ENCODE data around the gene DPYSL5. TPM values are rescaled to one million over a fixed set of nuclear protein-coding genes. Genes with fewer than 3 reads are reported as not detected.
A peak's percentile ranks its signal among the peaks of the same experiment; 100 is the strongest.

DPYSL5 gene
- total and polyA plus RNA-seq, 2 of the 13 experiments (the other 11 are each of a cell fraction or from before 2014, with no cell fraction given), result 0.15 TPM; not detected in 1

- TF ChIP-seq, protein P1, sequence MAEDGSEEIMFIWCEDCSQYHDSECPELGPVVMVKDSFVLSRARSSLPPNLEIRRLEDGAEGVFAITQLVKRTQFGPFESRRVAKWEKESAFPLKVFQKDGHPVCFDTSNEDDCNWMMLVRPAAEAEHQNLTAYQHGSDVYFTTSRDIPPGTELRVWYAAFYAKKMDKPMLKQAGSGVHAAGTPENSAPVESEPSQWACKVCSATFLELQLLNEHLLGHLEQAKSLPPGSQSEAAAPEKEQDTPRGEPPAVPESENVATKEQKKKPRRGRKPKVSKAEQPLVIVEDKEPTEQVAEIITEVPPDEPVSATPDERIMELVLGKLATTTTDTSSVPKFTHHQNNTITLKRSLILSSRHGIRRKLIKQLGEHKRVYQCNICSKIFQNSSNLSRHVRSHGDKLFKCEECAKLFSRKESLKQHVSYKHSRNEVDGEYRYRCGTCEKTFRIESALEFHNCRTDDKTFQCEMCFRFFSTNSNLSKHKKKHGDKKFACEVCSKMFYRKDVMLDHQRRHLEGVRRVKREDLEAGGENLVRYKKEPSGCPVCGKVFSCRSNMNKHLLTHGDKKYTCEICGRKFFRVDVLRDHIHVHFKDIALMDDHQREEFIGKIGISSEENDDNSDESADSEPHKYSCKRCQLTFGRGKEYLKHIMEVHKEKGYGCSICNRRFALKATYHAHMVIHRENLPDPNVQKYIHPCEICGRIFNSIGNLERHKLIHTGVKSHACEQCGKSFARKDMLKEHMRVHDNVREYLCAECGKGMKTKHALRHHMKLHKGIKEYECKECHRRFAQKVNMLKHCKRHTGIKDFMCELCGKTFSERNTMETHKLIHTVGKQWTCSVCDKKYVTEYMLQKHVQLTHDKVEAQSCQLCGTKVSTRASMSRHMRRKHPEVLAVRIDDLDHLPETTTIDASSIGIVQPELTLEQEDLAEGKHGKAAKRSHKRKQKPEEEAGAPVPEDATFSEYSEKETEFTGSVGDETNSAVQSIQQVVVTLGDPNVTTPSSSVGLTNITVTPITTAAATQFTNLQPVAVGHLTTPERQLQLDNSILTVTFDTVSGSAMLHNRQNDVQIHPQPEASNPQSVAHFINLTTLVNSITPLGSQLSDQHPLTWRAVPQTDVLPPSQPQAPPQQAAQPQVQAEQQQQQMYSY (CRISPR knock-in tag; IDR thresholded peaks at IDR 0.05), result no peak
- peak; percentile 48; the same call in 1 of the 2 replicates for TF ChIP-seq MXD4 (CRISPR knock-in tag; IDR thresholded peaks at IDR 0.05)
- no peak for TF ChIP-seq PRDM10 (CRISPR knock-in tag; IDR thresholded peaks at IDR 0.05; ENCODE audit: low read depth)
- TF ChIP-seq RNF219 (CRISPR knock-in tag; IDR thresholded peaks at IDR 0.05), result no peak
- no peak for TF ChIP-seq EEA1 (CRISPR knock-in tag; IDR thresholded peaks at IDR 0.05; ENCODE audit: borderline replicate concordance)
- TF ChIP-seq PPARG (CRISPR knock-in tag; conservative IDR thresholded peaks at IDR 0.05), result no peak; the same call in 1 of the 2 replicates
- TF ChIP-seq ATF1 (CRISPR knock-in tag; IDR thresholded peaks at IDR 0.05), result no peak
- peak; percentile 56; the same call in 1 of the 2 replicates for TF ChIP-seq ZNF644 (CRISPR knock-in tag; IDR thresholded peaks at IDR 0.05; ENCODE audit: low read depth)
- peak; percentile 17; the same call in 1 of the 2 replicates for TF ChIP-seq THAP11 (CRISPR knock-in tag; IDR thresholded peaks at IDR 0.05)
- no peak for TF ChIP-seq HOXD1 (CRISPR knock-in tag; IDR thresholded peaks at IDR 0.05)
- no peak for TF ChIP-seq ZSCAN20 (CRISPR knock-in tag; IDR thresholded peaks at IDR 0.05; ENCODE audit: borderline replicate concordance)
- no peak for TF ChIP-seq CENPT (CRISPR knock-in tag; IDR thresholded peaks at IDR 0.05; ENCODE audit: low read depth)
- no peak for TF ChIP-seq ZNF224 (CRISPR knock-in tag; IDR thresholded peaks at IDR 0.05)
- no peak for TF ChIP-seq BCLAF1 (IDR thresholded peaks at IDR 0.05)
- TF ChIP-seq HMG20A (CRISPR knock-in tag; IDR thresholded peaks at IDR 0.05; ENCODE audit: borderline replicate concordance), result no peak
- no peak for TF ChIP-seq JARID2 (CRISPR knock-in tag; IDR thresholded peaks at IDR 0.05; ENCODE audit: insufficient replicate concordance)
Measured at GRCh38 chr2:26982102-26982742, 134.3 kb downstream of the DPYSL5 start (continued).

Measured in HepG2 (cell line).